Measurements from ENCODE around the gene WDR20.

GRCh38 chr14:102200690-102201352, 61.1 kb downstream of the WDR20 start:
- no peak for TF ChIP-seq CTCF (IDR thresholded peaks at IDR 0.05; ENCODE audit: borderline replicate concordance, extremely low read depth, low read length, poor library complexity, severe bottlenecking)
- no peak for TF ChIP-seq EZH2 (IDR thresholded peaks at IDR 0.05; ENCODE audit: borderline replicate concordance, low read depth, low read length, severe bottlenecking)
